Neural crest cell (in vitro differentiated cells): ENCODE results near the gene PRSS21. TPM values are rescaled to one million over a fixed set of nuclear protein-coding genes. Genes with fewer than 3 reads are reported as not detected.

Experiments
- DNase-seq: peaks from one replicate; pipeline ENCODE4 v3.0.0; 2021; ENCODE audit warnings: low read depth, mixed read lengths, low spot score
- H3K27ac Mint-ChIP-seq: one replicate; pipeline ENCODE4 v1.8.0; 2021; ENCODE audit warnings: mild to moderate bottlenecking, mixed read lengths; ENCODE audit not compliant: unreplicated experiment
- H3K27me3 Mint-ChIP-seq: 2 replicates; pipeline ENCODE4 v1.8.0; 2021; ENCODE audit warnings: low read depth, mild to moderate bottlenecking, mixed read lengths
- H3K36me3 Mint-ChIP-seq: 2 replicates; pipeline ENCODE4 v1.8.0; 2021; ENCODE audit warnings: low read depth, mild to moderate bottlenecking, mixed read lengths
- H3K4me1 Mint-ChIP-seq: 2 replicates; pipeline ENCODE4 v1.8.0; 2021; ENCODE audit warnings: mixed read lengths
- H3K4me3 Mint-ChIP-seq: one replicate; pipeline ENCODE4 v1.8.0; 2021; ENCODE audit warnings: mild to moderate bottlenecking, mixed read lengths
- H3K9me3 Mint-ChIP-seq: 2 replicates; pipeline ENCODE4 v1.8.0; 2021; ENCODE audit warnings: mixed read lengths
- total RNA-seq: library from RNA; stranded (reverse); gene quantifications from 2 replicates; pipeline ENCODE4 v1.2.1, GENCODE V29; 2021
- TF ChIP-seq, protein P1 (sequence below): fragments of 200-600 bp; sonication (generic); conservative IDR thresholded peaks from 2 replicates; pipeline ENCODE4 v1.5.0; 2021; ENCODE audit warnings: antibody characterized with exemption, mild to moderate bottlenecking

Gene PRSS21
- total RNA-seq, 1 donor from 2014 or later = not detected

DNA sequence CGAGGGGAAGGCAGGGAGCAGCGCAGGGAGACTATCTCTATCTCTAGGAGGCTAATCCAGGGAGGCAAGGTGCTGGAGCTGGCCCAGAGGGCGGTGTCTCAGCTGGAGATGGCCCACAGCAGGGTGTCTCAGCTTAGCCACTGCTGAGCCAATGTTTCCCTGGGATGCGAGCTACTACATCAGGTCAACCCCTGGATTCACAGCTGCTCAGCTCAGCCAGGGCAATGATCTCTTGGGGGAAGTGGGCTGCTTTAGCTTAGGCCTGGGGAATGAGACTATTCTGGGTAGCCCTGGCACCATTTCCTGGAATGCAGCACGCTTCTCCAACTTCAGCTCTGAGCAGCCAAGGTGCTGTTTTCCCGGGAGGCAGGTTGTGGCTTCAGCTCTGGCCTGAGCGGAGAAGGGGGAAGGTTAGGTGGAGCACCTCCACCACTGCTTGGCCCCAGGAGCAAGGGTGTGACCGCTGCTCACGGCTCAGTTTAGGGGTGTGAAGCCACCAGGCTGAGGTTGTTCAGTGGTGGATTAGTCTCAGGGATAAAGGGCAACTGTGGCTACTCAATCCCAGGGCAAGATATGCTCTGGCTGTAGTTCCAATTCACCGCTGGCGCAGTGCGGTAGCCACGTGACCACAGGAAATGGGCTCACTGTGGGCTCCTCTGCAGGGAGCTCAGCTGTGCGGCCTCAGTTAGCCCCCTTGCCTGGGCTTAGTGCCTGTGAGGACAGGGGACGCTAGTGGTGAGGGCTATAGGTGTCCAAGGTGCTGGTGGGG, 5.2 kb upstream of the PRSS21 start:
- Mint-ChIP-seq H3K4me1 (no peaks in the 10 kb centered on the region), H3K36me3 (no peaks in the 10 kb centered on the region), H3K9me3 (no peaks in the 10 kb centered on the region), H3K4me3 (no peak overlapping the region), H3K27ac (no peak overlapping the region), H3K27me3 (peaks cover 34% of the 10 kb centered on the region)
- TF ChIP-seq, protein P1, sequence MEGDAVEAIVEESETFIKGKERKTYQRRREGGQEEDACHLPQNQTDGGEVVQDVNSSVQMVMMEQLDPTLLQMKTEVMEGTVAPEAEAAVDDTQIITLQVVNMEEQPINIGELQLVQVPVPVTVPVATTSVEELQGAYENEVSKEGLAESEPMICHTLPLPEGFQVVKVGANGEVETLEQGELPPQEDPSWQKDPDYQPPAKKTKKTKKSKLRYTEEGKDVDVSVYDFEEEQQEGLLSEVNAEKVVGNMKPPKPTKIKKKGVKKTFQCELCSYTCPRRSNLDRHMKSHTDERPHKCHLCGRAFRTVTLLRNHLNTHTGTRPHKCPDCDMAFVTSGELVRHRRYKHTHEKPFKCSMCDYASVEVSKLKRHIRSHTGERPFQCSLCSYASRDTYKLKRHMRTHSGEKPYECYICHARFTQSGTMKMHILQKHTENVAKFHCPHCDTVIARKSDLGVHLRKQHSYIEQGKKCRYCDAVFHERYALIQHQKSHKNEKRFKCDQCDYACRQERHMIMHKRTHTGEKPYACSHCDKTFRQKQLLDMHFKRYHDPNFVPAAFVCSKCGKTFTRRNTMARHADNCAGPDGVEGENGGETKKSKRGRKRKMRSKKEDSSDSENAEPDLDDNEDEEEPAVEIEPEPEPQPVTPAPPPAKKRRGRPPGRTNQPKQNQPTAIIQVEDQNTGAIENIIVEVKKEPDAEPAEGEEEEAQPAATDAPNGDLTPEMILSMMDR = no peak
- DNase-seq = no peak

DNA sequence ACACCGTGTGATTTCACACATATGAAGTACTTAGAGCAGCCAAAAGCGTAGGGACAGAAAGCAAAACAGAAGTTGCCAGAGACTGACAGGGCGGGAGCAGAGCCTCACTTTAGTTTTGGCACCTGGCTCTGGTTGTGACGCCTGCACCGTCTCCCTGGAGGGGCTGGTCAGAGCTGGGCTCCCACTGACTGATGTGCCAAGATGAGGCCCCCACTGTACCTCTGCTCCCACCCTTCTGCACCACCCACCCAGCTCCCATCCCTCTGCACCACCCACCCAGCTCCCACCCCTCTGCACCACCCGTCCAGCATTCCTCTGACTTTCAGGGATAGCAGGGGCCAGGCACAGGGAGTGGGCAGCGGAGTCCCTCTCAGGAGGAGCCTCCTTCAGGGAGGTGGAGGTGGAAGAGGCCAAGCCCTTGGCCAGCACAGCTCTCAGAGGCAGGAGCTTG, 3.2 kb upstream of the PRSS21 start:
- TF ChIP-seq, protein P1 = no peak
- H3K4me3 Mint-ChIP-seq = no peak overlapping the region
- peaks cover 25% of the 10 kb centered on the region for H3K27me3 Mint-ChIP-seq
- H3K27ac Mint-ChIP-seq = no peak overlapping the region
- H3K4me1 Mint-ChIP-seq = no peaks in the 10 kb centered on the region
- H3K9me3 Mint-ChIP-seq = no peaks in the 10 kb centered on the region
- DNase-seq = no peak
- H3K36me3 Mint-ChIP-seq = no peaks in the 10 kb centered on the region

DNA sequence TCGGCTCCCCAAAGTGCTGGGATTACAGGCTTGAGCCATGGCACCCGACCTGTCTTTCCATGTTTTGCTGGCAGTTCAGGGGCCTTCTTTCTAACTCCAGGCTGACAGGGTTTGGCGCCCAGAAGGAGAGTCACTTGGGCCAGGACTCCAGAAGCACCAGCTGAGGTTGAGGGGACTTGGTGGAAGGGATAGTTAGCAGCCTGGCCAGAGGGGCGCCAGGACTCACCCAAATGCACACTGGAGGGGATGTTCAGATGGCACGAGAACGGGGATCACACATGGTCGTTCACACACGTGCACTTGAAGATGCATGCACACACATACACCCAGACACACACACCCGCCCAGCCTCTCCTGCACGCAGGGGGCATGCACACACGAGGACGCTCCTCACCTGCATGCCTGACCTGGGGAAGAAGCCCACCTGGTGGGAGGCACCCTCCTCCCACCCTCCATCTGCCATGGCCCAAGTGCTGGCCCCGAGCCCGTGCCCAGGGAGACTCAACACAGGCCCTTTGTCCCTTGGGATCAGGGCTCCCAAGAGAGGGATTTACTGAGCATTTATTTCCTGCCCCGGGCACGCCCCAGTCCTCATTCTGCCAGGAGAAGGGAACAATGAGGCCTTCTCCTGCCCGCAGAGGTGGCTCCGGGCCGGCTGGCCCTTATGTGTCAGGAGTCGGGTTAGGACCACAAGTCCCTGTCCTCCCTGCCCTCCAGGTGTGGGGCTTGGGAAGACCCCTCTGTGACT, 2.3 kb upstream of the PRSS21 start:
- Mint-ChIP-seq H3K9me3 (no peaks in the 10 kb centered on the region), H3K4me3 (no peak overlapping the region), H3K27ac (no peak overlapping the region), H3K36me3 (no peaks in the 10 kb centered on the region), H3K4me1 (no peaks in the 10 kb centered on the region), H3K27me3 (peaks cover 16% of the 10 kb centered on the region)
- no peak for DNase-seq
- TF ChIP-seq, protein P1 = no peak

DNA sequence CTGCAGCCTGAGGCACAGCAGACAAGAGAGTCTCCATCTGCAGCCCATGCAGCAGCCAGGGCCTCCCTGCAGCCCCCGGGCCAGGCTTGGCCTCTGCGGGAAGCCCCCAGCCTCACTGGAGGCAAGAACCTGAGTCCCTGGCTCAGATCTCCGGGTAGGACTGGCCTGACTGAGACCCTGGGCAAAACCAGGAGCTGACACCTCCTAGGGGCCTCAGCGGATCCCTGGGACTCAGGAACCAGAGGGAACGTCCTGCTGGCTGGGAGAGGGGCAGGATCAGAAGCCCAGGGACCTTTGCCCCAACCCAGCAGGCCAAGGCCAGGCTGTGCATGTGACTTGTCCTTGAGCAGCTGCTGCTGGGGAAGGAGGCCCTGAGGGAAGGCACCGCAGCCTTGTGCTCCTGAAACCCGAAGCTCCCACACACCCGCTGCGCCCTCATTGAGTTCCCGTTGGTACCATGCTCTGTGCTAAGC, 1.7 kb upstream of the PRSS21 start:
- H3K9me3 Mint-ChIP-seq = no peaks in the 10 kb centered on the region
- TF ChIP-seq, protein P1 = no peak
- H3K27ac Mint-ChIP-seq = no peak overlapping the region
- H3K4me3 Mint-ChIP-seq = no peak overlapping the region
- no peak for DNase-seq
- peaks cover 11% of the 10 kb centered on the region for H3K27me3 Mint-ChIP-seq
- H3K4me1 Mint-ChIP-seq = no peaks in the 10 kb centered on the region
- H3K36me3 Mint-ChIP-seq = no peaks in the 10 kb centered on the region

- Mint-ChIP-seq H3K27me3 (peaks cover 2% of the 10 kb centered on the region), H3K4me1 (no peaks in the 10 kb centered on the region), H3K4me3 (no peak overlapping the region), H3K9me3 (no peaks in the 10 kb centered on the region), H3K27ac (no peak overlapping the region), H3K36me3 (no peaks in the 10 kb centered on the region)
- DNase-seq = no peak
- TF ChIP-seq, protein P1 = no peak
These were observed 569 bp downstream of the PRSS21 start for GRCh38 chr16:2817340-2818271.
